Hematopoietic multipotent progenitor cell treated with erythropoietin and hydrocortisone succinate and interleukin-3 and kit ligand, for 4 days (in vitro differentiated cells): ENCODE measurements around the gene DEDD.

Experiments used
- DNase-seq: peaks from one replicate; pipeline ENCODE4 v3.0.0-alpha.2; 2015

Gene DEDD

DNA sequence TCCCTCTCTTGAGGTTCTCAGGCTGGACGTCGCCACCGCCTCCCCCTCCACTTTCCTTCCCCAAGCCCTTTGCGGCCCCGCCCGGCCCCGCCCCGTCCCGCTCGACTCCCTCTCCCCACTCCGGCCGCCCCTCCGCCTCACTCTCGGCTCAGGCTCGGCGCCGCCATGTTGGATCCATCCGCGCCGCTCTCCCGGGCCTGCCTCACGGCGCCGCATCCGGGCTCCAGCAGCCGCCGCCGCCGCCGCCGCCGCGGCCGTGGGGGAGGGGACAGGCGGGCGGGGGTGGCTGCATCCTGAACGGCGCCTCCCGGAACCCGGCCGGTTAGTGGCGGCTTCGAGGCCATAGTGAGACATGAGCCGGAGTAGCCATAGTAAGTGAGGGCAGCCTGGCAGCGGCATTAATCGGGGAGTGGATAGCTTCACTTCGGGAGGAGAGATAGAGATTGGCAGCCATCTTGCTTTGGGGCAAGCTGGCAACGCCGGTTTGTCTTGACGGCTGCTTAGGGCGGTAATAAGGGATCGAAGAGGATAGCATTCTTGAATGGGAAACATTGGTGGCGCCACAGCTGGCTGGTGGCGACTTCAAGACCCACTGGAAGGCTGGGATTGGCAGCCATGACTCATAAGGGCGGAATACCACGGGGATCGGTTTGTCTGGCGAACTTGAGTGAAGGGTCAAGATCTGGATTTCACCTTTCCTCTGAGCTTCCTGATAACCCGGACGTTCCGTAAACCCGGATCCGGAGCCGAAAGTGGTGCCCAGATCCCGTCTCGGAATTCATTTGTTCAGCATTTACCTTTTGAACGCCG is at the start of gene DEDD:
DEDD (minus strand) TSS at position 258 of the 810 bp plus-strand sequence. CDS start 8,205 bp downstream, outside the sequence.
- peak; percentile 99 for DNase-seq

GRCh38 chr1:161182214-161182613 is 49.7 kb upstream of the DEDD start:
- DNase-seq: peak; percentile 52

DNA sequence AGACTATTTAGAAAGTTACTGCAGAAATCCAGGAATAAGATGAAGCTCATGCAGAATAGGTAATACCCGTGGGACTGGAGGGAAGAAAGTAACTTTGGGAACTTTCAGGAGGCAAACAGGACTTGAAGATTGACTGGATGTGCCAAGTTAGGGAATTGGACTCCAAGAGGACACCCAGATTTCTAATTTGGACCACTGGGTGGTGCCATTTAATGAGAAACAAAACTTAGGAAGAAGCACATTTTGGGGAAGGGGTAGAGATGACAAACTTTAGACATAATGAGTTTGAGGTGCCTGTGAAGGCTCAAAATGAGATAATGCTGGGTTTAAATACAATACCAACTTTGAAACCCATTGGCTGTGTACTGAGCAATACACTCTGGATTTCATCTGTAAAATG is 48.2 kb upstream of the DEDD start:
- peak; percentile 52 for DNase-seq

DNA sequence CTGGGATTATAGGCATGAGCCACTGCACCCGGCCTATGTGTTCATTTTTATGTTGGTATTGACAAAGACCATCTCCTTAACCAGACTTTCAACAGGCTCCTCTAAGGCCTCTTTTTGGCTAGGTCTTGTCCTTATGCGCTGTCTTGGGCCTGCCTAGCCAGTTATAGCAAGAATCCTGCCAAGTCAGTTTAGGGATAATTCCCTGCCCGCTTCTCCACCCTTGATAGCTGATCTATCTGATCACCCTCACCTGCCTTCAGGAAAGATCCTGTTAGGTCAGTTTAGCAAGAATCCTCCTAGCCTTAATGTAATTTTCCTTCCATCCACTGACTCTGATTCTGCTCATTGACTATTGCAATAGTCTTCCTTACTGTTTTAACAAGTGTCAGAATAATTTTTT is 47.2 kb upstream of the DEDD start:
- DNase-seq: no peak

- no peak for DNase-seq
Measured at GRCh38 chr1:161177936-161178244, 45.4 kb upstream of the DEDD start.

DNA sequence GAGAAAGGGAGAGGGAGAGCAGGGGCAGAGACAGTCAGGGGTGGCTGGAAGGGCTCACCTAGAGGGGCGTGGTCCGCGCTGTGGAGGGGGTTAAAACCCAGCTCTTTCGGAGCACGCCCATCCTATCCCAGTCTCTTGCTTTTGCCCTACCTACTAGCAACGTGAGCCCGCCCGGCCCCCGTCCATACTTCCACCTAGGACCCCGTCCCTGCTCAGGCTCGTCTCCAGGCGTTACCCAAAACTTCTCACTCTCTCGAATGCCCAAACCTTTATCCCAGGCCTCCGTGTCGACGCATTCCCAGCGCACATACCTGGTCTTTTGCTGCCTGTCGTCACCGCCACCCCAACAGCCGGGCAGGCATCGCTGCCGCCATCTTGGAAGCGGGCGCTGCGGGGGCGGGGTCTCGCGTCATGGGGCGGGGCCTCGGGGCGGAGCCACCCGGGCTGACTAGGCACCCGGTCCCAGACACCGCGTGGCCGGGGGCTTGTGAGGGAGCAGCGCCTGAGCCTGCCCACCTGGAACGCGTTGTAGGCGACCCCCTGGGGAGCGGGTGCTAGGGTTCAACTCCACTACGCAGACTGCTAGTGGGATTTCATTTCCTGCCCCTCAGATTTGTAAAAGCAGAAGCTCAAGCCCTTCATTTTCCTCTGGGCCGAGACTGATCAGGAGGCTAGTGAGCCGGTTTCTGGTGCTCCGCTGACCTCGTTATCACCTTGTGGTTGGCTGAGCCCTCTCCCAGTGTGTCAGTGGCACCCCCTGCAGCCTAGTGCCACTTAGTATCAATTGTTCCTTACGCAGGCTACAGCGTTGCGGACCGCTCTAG is 44.9 kb upstream of the DEDD start, which contains the start of gene B4GALT3:
B4GALT3 (minus strand) TSS at position 396 of the 824 bp plus-strand sequence. CDS start 1,447 bp downstream, outside the sequence.
- peak; percentile 94 for DNase-seq

- no peak for DNase-seq
Measured at GRCh38 chr1:161176468-161177111, 44.1 kb upstream of the DEDD start.

GRCh38 chr1:161175771-161176453 is 43.4 kb upstream of the DEDD start:
- DNase-seq: no peak

DNA sequence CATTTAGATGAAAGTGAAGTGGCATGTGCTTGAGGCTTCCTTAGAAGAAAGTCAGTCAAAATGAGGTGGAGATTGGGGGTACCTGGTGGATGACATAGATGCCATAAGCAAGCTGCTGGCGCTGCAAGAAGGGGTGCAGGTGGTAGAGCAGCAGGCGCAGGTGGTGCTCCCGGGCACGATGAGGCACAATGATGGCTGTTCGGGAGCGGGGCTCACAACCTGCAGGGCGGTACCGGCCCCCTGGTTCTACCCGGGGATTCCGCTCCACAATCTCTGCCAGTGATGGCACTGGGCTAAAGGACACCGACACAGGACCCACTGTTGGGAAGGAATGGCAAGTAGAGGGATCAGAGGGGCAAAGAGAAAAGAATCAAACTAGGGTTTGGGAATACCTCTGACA is 42.4 kb upstream of the DEDD start:
- no peak for DNase-seq

GRCh38 chr1:161173711-161174110 is 41.2 kb upstream of the DEDD start:
- no peak for DNase-seq

GRCh38 chr1:161172776-161173376 is 40.4 kb upstream of the DEDD start:
- DNase-seq: no peak

DNA sequence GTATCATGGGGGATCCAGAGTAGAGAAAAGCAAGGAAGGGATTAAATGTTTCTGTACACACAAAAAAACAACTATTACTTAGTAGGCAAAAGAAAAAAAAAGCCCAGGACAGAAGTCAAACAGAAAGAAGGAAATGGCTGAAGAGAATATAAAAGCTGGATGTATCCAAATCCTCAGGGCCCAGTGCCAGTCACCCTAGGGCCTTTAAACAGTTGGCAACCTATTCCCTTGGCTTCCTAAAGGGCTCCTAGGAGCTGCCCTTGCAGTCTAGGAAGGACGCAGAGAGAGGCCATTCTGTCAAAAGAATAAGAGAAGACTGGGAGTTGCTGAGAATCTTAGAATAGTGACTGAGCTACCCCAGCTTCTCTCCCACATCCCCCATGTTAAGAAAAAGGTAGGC is 39.9 kb upstream of the DEDD start:
- DNase-seq: no peak

GRCh38 chr1:161171696-161172095 is 39.2 kb upstream of the DEDD start:
- DNase-seq: no peak

DNA sequence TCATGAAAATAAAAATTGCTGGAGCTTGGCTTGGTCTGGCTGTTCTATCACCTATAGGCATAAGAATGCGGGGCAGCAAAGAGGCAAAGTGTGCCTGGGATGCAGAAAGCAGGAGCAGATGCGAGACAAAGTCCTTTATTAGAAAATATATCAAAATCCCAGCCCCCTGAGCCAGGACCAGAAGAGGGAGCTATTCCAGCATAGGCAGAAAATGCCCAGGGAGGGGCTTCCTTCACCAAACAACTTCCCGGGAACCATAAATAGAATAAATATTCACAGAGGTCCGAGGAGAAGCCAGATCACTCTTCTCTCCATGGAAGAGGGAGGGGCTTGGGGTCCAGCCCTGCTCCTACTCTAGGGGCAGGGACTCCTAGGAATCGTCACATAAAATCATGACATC is 38.7 kb upstream of the DEDD start:
- DNase-seq: no peak

DNA sequence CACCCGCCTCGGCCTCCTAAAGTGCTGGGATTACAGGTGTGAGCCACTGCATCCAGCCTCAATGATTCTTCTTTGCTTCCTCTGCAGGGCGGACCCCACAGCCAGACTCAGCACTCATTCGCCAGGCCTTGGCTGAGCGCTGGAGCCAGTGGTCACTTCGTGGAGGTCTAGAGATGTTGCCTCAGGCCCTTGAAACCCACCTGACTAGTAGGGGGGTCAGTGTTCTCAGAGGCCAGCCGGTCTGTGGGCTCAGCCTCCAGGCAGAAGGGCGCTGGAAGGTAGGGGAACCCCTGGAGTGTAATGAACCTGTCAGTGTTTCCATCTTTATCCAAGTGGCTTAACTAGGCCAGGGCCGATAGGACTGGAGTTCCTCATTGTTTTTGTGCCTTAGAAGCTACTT is 36.4 kb upstream of the DEDD start:
- no peak for DNase-seq

DNA sequence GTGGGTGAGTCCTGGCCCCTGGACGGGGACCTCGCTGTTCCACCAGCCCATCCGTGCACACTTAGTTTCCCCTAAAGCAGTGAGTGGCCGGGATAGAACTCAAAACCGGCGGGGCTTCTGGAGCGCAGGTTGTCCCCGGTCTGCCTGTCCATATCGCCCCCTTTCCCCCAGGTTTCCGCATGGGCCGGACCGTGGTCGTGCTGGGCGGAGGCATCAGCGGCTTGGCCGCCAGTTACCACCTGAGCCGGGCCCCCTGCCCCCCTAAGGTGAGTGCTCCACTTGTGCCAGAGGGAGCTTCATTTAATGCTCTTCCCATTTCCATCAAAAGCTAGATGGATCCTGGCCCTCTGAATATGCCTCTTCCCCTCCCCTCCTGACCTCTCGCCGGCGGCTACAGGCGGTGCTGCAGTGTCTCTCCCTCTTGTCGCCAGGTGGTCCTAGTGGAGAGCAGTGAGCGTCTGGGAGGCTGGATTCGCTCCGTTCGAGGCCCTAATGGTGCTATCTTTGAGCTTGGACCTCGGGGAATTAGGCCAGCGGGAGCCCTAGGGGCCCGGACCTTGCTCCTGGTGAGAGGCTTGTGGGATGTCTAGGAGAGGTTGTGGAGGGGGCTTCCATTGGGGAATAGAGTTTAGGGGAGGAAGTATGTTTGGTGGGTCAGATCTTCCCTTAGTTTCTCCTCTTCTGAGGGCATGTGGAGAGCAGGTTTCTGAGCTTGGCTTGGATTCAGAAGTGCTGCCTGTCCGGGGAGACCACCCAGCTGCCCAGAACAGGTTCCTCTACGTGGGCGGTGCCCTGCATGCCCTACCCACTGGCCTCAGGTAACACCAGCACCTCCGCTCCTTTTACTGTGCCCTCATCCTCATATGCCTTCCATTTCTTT is 34.4 kb upstream of the DEDD start:
- peak; percentile 71 for DNase-seq

DNA sequence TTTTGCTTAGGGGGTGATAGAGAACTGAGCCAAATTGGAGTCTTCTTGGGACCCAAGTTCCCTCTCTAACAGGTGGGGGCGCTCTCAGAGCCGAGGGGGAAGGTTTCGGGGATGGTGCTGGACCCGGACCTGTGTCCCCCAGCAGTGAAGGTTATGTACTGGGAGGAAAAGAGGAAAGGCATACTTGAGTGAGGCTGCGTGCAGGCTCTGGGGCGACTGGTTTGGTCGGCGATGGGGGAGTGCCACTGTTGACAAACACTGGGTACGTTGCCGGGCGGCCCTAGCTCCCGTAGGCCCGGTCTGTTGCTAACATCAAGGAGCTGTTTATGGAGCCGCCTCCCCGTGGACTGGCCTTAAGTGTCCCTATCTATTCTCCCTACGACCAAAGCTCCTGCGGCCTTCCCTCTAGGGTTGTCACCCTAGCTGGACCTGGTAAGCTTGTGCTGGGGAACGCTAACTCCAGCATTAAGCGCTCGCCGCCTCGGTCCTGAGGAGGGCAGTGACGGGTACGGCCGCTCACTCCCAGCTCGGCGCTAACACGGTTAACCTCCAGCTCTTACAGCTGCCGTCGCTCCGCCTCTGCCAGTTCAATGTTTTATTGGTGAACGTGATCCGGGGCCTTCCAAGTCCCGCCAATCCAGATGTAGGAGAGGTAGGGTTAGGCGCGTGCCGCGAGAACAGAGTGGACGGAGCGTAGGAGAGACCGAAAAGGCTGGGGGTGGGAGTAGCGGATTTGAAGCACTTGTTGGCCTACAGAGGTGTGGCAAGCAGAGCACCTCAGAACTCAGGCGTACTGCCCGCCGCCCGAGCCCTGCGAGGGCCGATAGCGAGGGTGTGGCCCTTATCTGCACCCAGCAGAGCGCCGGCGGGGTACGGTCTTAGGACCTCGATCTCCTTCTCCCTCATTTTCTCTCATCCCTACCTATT is 33.5 kb upstream of the DEDD start, which contains the start of gene PPOX:
PPOX (plus strand) TSS at position 685 of the 927 bp plus-strand sequence. CDS start 422 bp downstream, outside the sequence.
- peak; percentile 100 for DNase-seq

DNA sequence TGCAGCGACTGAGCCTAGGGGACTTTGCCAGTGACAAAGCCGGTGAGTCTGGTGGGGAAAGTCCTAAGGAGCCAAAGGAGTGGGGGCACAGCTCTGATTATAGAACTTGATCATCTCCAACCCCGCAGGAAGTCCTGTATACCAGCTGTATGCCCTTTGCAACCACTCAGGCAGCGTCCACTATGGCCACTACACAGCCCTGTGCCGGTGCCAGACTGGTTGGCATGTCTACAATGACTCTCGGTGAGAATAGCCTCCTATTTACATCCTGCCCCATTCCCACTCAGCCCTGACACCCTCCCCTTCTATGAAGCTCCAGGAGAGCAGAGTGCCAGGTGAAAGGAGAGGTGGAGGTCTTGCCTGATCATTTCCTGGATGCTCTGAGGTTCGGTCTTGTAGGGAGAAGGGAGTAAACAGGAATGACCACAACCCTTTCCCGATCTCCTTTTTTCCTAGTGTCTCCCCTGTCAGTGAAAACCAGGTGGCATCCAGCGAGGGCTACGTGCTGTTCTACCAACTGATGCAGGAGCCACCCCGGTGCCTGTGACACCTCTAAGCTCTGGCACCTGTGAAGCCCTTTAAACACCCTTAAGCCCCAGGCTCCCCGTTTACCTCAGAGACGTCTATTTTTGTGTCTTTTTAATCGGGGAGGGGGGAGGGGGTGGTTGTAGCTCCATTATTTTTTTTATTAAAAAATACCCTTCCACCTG is 32.6 kb upstream of the DEDD start:
- no peak for DNase-seq

- no peak for DNase-seq
Measured at GRCh38 chr1:161163793-161164192, 31.3 kb upstream of the DEDD start.

DNA sequence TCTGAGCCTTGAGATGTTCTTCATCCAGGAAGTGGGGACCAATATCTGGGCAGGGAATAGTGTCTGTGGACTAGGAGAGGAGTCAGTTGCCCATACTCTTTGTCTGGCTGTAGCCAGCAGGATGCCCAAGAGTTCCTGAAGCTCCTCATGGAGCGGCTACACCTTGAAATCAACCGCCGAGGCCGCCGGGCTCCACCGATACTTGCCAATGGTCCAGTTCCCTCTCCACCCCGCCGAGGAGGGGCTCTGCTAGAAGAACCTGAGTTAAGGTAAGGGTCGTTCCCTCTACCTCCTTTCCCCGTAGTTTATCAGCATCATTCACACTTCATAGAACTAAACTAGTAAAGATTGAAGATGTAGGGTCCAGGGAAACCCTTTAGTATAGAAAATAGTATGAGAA is 30.3 kb upstream of the DEDD start:
- DNase-seq: no peak
